Muscle of leg (tissue), 11 donors: ENCODE measurements around the gene IL16. TPM values are rescaled to one million over a fixed set of nuclear protein-coding genes. Genes with fewer than 3 reads are reported as not detected.
A peak's percentile ranks its signal among the peaks of the same experiment; 100 is the strongest.

Experiments used
- DNase-seq: peaks from one replicate; pipeline ENCODE4 v3.0.0; 2013
- H3K27ac ChIP-seq: one replicate; pipeline ENCODE4 v1.5.1; 2013; ENCODE audit warnings: mild to moderate bottlenecking, low read length, control low read depth
- H3K27me3 ChIP-seq: one replicate; pipeline ENCODE4 v1.6.1; 2013; ENCODE audit warnings: low read length; ENCODE audit not compliant: control insufficient read depth, insufficient read depth
- H3K36me3 ChIP-seq: one replicate; pipeline ENCODE4 v1.6.1; 2013; ENCODE audit warnings: low read length; ENCODE audit not compliant: control insufficient read depth, insufficient read depth
- H3K4me1 ChIP-seq: one replicate; pipeline ENCODE4 v1.6.1; 2013; ENCODE audit warnings: low read length; ENCODE audit not compliant: control insufficient read depth, insufficient read depth
- H3K4me3 ChIP-seq: one replicate; pipeline ENCODE4 v1.5.1; 2013; ENCODE audit warnings: low read length, control low read depth
- H3K9me3 ChIP-seq: replicated peaks from 2 replicates; pipeline ENCODE4 v1.6.1; 2013; ENCODE audit warnings: low read depth, low read length; ENCODE audit not compliant: control insufficient read depth
- WGBS: methylation state at CpG from one replicate; pipeline ENCODE4 v1.1.5; 2013; ENCODE audit warnings: missing lambda C conversion rate; ENCODE audit not compliant: insufficient coverage; 5-methylcytosine and 5-hydroxymethylcytosine counted together
- polyA plus RNA-seq, 8 donors: library from polyadenylated mRNA; unstranded; fragments of 120-200 nt; gene quantifications; one replicate each; pipeline versions ENCODE4 v1.2.1 to v1.2.3, GENCODE V29; 2013; ENCODE audit warnings: inconsistent platforms in 1 of 8, low replicate concordance in 1 of 8; ENCODE audit not compliant: insufficient read length in 8 of 8, insufficient read depth in 1 of 8
- total RNA-seq: library from RNA; stranded (reverse); fragments of 120-200 nt; gene quantifications from one replicate; pipeline ENCODE4 v1.2.4, GENCODE V29; 2013

The IL16 gene
- total and polyA plus RNA-seq, 9 donors = 3.9 to 8.9 (median 7.3) TPM

- no peaks in the 10 kb centered on the region for H3K4me1 ChIP-seq
- no peak overlapping the region for H3K27ac ChIP-seq
- WGBS = 79% methylated on average over 2 of the region's 2 CpGs
- H3K36me3 ChIP-seq = no peaks in the 10 kb centered on the region
- H3K9me3 ChIP-seq = no peaks in the 10 kb centered on the region
- peaks cover 4% of the 10 kb centered on the region for H3K27me3 ChIP-seq
- no peak for DNase-seq
- H3K4me3 ChIP-seq = no peak overlapping the region
Measured at GRCh38 chr15:81223346-81223971, 26.8 kb downstream of the IL16 start.

GRCh38 chr15:81224232-81224631 lies 27.6 kb downstream of the IL16 start:
- Histone ChIP-seq H3K9me3 (no peaks in the 10 kb centered on the region), H3K27me3 (peaks cover 4% of the 10 kb centered on the region), H3K4me3 (no peak overlapping the region), H3K36me3 (no peaks in the 10 kb centered on the region), H3K4me1 (no peaks in the 10 kb centered on the region), H3K27ac (no peak overlapping the region)
- 83% methylated on average over 1 of the region's 1 CpG for WGBS
- DNase-seq = peak; percentile 10

GRCh38 chr15:81225161-81225671 lies 28.5 kb downstream of the IL16 start:
- no peak overlapping the region for H3K4me3 ChIP-seq
- no peaks in the 10 kb centered on the region for H3K36me3 ChIP-seq
- peak; percentile 74 for DNase-seq
- H3K27me3 ChIP-seq = peaks cover 4% of the 10 kb centered on the region
- 48% methylated on average over 10 of the region's 10 CpGs for WGBS
- H3K27ac ChIP-seq = no peak overlapping the region
- H3K4me1 ChIP-seq = no peaks in the 10 kb centered on the region
- no peaks in the 10 kb centered on the region for H3K9me3 ChIP-seq

DNA sequence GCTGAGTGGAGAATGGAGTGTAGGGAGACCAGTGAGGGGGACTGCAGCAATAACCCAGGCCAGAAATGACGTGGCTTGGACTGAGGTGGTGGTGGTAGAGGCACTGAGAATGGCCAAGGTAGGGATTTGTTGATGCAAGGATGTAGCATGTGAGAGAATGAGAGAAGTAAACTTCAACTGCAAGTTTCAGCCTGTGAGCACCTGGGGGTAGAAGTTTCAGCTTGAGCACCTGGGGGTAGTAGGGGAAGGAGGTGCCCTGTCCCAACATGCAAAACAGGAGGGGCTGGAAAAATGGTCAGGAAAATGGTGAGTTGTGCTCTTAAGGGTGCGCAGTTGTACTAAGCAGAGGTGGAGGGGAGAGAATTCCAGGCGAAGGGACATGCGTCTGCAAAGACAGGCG lies 31.0 kb downstream of the IL16 start:
- no peak for DNase-seq
- 70% methylated on average over 2 of the region's 5 CpGs for WGBS
- H3K27me3 ChIP-seq = peaks cover 4% of the 10 kb centered on the region
- no peak overlapping the region for H3K4me3 ChIP-seq
- H3K36me3 ChIP-seq = no peaks in the 10 kb centered on the region
- H3K9me3 ChIP-seq = no peaks in the 10 kb centered on the region
- H3K4me1 ChIP-seq = no peaks in the 10 kb centered on the region
- H3K27ac ChIP-seq = no peak overlapping the region

GRCh38 chr15:81229586-81229985 lies 32.9 kb downstream of the IL16 start:
- Histone ChIP-seq H3K36me3 (no peaks in the 10 kb centered on the region), H3K27ac (no peak overlapping the region), H3K4me3 (no peak overlapping the region), H3K9me3 (no peaks in the 10 kb centered on the region), H3K4me1 (no peaks in the 10 kb centered on the region), H3K27me3 (peaks cover 4% of the 10 kb centered on the region)
- peak; percentile 12 for DNase-seq
- 50% methylated on average over 1 of the region's 3 CpGs for WGBS

DNA sequence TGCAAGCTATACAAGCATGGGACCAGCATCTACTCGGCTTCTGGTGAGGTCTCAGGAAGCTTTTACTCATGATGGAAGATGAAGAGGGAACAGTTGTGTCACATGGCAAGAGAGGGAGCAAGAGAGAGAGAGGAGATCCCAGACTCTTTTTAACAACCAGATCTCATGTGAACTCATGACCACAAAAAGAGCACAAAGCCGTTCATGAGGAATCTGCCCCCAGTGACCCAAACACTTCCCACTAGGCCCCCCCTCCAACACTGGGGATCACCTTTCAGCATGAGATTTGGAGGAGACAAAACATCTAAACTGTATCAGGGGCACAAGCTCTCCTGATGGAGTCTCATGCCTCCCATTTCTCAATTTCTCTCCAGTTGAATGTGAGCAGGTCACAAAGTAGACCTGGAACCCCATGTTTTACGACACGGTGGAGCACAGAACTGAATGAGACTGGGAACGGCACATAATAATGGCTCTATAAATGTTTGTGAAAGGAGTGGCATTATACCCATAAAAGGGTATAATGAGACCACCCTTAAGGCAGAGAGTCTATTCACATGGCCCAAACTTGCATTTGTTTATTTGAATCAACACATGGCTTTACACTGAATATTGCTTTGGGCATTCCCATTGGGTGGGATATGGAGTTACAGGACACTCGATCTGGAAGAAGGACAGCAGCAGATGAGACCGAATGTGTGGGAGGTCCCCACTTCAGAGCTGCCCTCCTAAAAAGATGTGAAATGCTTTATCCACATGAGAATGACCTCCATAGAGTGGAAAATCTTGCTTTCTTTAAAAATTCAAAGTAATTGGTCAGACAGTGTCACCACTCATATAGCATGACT lies 38.8 kb downstream of the IL16 start:
- 100% methylated on average over 1 of the region's 7 CpGs for WGBS
- H3K27ac ChIP-seq = no peak overlapping the region
- no peak for DNase-seq

DNA sequence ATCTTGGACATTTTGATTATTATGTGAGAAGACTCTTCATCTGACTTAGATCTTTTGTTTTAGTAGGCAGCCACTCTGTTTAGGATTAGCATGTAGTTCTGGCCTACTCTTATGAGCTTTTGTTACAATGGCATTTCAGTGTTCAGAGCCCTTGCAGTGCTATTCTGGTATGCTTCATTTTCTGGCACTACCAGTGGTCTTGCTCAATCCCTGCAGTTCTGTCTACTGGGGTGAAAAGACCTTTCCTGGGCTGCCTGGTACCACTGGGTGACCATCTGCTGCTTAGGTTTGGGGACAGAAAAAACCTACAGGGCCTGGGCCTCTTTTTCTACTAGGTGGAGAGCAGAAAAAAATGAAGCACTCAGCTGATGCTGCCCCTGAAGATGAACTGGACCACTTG lies 42.5 kb downstream of the IL16 start:
- no peak for DNase-seq
- H3K27ac ChIP-seq = no peak overlapping the region
- no peak overlapping the region for H3K4me3 ChIP-seq
- H3K9me3 ChIP-seq = no peaks in the 10 kb centered on the region
- no peaks in the 10 kb centered on the region for H3K36me3 ChIP-seq
- H3K4me1 ChIP-seq = no peaks in the 10 kb centered on the region
- no peaks in the 10 kb centered on the region for H3K27me3 ChIP-seq

More for the DNA sequence above, 38.8 kb downstream of the IL16 start:
- H3K4me3 ChIP-seq = no peak overlapping the region
- no peaks in the 10 kb centered on the region for H3K27me3 ChIP-seq
- H3K4me1 ChIP-seq = no peaks in the 10 kb centered on the region
- no peaks in the 10 kb centered on the region for H3K36me3 ChIP-seq
- H3K9me3 ChIP-seq = no peaks in the 10 kb centered on the region

GRCh38 chr15:81242778-81243177 lies 46.1 kb downstream of the IL16 start:
- Histone ChIP-seq H3K27ac (no peak overlapping the region), H3K27me3 (no peaks in the 10 kb centered on the region), H3K4me1 (no peaks in the 10 kb centered on the region), H3K36me3 (no peaks in the 10 kb centered on the region), H3K4me3 (no peak overlapping the region), H3K9me3 (no peaks in the 10 kb centered on the region)
- DNase-seq = no peak
- WGBS = no CpG with 5 or more reads among the region's 1 CpG

DNA sequence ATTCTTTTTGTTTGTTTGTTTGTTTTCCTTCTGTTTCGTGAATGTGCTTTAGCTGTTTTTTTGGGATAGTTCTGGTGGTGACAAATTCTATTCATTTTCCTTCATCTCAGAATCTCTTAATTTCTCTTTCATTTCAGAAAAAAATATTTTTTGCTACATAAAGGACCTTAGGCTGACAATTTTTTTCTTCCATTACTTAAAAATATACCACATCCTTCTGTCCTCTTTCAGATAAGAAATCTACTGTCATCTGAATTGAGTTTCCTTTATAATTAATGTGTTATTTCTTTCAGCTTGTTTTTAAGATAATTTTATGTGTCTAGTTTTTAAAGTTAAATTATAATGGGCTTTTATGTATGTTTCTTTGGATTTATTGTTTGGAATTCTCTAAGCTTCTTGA lies 47.6 kb downstream of the IL16 start:
- no peak overlapping the region for H3K4me3 ChIP-seq
- DNase-seq = no peak
- H3K27me3 ChIP-seq = no peaks in the 10 kb centered on the region
- peaks cover 1% of the 10 kb centered on the region for H3K9me3 ChIP-seq
- H3K36me3 ChIP-seq = no peaks in the 10 kb centered on the region
- H3K4me1 ChIP-seq = no peaks in the 10 kb centered on the region
- H3K27ac ChIP-seq = no peak overlapping the region
- no CpG with 5 or more reads among the region's 1 CpG for WGBS

GRCh38 chr15:81253846-81254245 lies 57.2 kb downstream of the IL16 start:
- no CpG with 5 or more reads among the region's 2 CpGs for WGBS
- Histone ChIP-seq H3K4me1 (no peaks in the 10 kb centered on the region), H3K36me3 (no peaks in the 10 kb centered on the region), H3K27ac (no peak overlapping the region), H3K4me3 (no peak overlapping the region), H3K9me3 (peaks cover 2% of the 10 kb centered on the region), H3K27me3 (no peaks in the 10 kb centered on the region)
- DNase-seq = no peak
